UCSD-AML1 (cell line): Measurements from ENCODE around the gene GPC5.
"Not testable (repeated sequence)": the region's sequence is repeated elsewhere in the genome, so short reads cannot be mapped to it uniquely, and the experiment has no call there.

Experiments
- DNase-seq: peaks from one replicate; lab custom pipeline; 2025; ENCODE audit not compliant: unreplicated experiment; lab: John Stamatoyannopoulos, UW

GPC5 gene

DNA sequence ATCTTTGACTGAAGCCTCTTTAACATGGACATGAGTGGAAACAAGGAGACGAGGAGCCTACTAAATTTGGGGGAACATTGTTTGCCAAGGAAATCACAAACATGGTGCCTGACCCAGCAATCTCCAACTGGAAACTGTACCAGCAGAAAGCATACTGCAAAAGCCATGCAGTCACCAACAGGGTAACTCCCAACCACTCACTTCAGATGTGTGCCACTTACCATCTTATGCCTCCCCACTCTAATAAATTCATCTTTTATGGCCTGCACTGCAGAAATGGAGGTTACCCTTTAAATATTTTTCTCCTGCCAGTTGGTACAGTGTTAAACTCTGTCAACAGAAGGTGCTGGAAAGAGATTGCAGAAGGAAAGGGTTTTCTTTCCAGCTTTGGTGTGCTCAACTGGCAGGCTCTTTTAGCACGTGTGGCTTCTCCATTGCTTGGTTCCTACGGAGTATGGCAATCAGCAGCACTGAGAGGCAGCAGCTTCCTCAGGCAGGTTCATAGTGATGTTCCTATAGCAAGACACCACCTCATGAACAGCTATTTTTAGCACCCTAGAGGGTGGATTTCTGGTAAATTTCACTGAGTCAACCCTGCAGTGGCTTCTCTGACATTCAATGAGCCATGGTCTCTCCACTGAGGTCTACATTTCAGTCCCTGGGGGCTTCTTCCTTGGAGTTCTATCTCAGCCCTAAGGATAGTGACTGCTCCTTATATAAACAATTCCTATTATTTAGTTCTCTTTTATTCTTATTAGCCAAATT, 29.6 kb upstream of the GPC5 start:
- DNase-seq, result peak; percentile 10

DNA sequence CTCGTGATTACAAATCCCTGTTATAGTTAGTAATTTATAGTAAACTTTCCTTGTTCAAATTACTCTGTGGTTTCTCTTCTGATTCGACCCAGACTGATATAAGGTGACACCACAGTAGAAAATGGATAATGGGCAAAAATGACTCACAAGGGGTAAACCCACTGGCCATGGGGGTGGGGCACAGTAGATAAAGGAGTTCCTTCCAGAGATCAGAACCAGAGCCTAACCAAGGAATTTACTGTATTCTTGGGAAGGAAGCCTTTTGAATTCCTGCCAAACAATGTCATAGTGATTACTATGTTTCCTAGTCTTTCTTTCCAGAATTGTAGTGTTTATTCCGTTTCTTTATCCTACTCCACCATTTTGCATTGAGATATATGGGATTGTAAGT, 29.0 kb upstream of the GPC5 start:
- DNase-seq, result no peak

DNA sequence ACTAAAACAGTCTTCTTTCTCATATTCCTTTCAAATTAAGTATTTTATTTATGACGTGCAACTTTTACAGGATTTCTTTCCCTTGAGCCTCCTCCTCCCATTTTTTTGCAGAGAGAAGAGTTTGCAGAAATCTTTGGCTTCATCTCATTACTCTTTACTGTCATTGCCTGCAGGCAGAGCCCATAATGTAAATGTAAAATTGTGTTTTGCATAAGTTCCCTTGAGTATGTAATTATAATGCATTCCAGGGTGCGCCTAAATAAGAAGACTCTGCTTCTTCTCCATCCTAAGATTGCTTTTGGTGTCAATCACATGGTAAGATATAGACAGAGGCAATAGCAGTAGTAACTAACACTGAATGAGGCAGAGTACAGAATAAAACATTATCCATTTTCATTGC, 27.9 kb upstream of the GPC5 start:
- DNase-seq, result no peak

DNA sequence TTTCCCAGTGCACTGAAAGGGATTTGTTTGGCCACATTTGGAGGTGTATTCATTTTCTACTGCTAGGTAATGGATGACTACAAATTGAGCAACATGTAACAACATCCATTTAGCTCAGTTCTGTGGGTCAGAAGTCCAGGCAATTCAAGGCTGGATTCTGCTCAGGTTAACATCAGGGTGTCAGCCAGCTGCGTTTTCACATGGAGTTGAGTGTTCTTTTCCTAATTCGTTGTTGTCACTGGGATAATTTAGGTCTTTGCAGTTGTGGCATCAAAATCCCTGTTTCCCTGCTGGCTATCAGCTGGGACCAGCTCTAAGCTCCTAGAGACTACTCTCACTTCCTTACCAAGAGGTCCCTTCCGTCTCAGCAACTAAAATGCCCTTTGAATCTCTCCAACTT, 25.5 kb upstream of the GPC5 start:
- no peak for DNase-seq

DNA sequence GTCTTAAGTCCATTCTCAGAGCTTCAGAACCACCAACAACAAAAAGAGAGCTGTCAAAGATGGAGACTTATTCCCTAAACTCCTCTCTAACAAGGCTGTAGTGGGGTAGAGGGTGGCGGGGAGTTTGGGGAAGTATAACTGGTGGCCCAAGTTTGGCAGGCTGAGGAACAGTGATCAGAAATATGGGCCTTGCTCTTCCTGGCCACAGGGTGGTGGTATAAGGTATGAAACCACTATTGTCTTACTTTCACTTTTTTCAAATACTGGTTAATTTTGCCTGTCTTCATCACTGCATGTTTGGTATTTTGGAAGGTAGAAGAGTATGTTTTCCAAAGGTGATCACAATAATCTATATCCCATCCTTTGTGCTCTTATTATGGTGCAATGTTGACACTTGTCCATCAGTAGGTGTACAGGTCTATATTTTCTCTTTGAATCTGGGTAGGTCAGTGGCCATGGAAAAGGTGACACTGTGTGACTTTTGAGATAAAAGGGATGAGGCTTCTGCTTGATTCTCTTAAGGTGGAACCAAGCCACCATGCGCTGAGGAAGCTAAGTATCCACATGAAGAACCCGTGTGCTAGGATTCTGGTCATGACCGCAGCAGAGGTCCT, 23.2 kb upstream of the GPC5 start:
- DNase-seq, result peak; percentile 20

DNA sequence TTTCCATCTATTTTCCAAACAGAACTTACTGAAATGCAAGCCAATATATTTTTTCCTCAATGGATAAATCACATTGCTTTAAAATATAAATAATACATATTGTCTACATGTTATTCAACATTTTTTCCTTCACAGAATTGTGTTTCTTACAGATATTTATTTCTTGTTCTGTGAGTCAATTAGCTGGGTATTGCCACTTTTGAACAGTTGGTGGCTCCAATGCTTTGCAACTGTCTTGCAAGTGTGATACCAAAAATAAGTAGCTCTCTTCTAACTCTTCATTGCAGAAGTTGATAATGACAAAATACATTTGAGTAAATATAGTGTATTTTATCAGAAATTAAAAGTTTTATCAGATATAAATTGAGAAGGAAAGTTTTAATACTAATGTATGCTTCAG, 17.1 kb upstream of the GPC5 start:
- DNase-seq, result no peak

DNA sequence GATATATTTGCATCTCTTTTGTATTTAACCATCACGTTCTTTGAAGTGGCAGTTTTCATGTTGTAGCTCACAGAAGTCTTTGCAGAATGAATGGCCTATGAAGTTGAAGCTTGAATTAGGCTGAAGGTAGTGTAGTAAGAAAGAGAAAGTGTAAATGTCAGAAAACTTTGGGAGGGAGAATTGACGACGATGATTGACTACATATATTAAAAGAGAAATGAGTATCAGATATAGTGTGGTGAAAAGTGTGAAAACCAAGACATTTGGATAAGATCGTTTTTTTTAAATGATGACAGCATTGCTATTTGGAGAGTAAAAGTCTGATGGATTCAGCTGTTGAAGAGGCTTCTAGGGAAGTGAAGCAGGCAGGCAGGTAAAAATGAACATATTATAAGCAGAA, 14.6 kb upstream of the GPC5 start:
- no peak for DNase-seq

DNA sequence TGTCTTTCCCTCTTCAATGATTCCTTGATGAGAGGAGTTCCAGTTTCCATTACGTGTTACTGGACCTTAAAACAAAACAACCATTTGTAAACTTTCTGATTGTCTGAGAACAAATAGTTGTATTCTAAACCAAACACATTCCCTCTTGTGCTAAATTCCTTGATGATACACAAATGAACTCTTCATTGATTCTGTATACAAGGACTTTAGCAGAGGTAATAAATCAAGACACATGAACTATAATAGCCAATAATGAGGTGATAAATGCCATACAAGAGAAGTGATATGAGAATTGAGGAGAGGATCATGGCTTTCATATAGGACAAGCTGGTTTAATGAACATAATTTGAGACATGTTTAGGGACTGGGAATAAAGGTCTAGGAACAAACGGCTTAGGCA, 13.5 kb upstream of the GPC5 start:
- DNase-seq, result no peak

DNA sequence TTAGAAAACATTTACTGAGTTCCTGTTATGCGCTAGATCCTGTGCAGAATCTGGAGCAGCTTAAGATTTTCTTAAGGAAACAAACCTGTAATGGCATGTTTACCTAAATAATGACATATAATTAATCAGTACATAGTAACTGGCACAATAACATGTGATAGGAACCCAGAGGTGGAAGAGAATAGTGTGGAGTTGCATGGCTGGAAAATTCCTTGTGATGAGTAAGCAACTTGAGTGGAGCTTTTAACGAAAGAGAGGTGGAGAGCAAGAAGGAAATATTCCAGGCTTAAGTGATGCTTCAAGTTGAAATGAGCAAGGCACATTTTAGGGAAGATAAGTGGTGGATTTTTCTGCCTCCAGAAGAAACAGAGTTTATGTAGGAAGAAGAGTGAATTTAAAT, 9.2 kb upstream of the GPC5 start:
- DNase-seq, result no peak

DNA sequence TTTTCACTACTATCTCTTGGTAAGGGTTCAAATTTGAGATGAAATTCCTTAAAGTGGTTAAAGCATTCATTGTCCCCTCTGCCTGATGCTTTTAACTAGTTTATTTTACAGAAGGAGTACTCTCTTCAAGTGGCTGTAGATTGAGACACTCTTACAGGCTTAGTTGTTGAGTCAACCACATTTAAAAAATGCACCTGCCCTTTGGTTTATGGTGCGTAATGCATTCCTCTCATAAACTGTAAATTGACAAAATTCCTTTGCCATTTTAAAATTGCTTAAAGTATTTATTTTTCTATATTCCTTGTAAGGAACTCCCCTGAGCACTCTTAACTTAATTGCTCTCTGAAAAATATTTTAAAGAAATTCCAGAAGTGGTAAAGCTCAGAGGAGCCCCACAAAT, 826 bp upstream of the GPC5 start:
- DNase-seq, result no peak

DNA sequence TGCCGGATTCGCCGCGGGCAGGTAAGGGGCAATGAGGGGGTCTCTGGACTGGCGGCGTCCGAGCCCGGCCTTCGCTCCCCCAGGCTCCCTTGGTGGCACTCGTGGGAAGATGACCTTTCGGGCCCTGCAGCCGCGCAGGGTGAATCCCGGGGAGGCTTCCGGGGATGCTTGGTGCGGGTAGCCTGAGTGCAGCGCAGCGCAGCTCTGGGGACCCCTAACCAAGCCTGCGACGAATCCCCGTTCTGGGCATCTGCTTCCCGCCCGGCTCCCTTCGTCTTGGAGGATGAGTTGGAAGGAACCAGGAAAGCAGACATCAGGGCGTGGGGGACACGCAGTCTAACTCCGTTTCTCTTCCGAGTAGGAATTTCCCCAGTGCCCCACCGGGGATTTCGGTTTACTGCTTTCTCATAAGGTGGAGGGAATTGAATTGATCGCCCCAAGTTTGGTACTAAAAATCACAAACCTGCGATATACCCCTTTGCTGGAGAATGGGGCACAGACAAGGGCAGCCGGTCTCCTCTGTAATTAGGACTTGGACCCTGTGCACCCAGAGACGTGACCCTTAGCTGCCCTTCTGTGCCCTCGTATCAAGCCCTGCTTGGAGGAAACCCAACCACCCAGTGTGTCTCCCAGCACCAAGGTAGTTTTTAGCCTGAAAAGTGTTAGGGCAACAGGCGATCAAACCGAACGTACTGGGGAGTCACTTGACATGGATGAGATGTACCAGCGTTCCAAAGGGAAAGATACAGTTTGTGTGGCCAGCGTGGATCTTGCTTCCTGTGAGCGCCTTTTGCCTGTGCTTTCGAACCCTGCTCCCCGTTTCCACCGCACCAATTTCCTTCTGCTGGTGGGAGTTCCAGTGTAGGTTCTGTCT, 1.0 kb downstream of the GPC5 start:
- DNase-seq, result no peak

DNA sequence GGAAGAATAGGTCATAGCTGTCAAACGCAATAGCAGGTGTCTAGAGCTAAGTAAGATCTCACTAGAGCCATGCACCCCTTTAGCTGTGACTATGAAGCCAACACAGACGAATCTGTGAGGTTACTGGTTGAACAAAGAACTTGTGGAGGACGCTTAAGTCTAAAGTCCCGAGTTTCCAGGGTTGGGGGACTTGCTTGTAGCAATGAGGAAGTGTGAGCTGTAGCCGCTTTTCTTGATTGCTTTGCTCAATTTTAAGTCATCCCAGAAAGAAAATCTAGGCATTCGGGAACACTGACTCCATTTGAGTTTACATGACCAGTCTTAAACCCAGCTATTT, 1.6 kb downstream of the GPC5 start:
- DNase-seq, result no peak

DNA sequence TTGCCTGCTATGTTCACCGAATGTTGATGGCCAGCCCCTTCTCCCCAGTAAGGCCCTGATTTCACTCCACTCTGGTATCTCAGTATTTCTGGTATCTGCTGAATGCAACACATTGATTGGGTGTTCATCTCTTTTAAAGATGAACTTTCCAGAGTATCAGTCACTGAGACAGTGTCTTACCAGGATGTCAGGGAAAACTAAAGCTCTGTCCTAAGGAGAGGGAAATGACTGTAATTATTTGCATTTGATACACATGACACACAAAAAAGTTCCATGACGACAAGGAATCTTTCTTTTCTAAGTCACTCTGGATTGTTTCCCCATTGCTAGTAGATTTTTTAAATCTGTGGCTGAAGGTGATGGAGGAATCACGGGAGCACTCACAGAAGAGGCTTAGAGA, 2.2 kb downstream of the GPC5 start:
- DNase-seq, result no peak

DNA sequence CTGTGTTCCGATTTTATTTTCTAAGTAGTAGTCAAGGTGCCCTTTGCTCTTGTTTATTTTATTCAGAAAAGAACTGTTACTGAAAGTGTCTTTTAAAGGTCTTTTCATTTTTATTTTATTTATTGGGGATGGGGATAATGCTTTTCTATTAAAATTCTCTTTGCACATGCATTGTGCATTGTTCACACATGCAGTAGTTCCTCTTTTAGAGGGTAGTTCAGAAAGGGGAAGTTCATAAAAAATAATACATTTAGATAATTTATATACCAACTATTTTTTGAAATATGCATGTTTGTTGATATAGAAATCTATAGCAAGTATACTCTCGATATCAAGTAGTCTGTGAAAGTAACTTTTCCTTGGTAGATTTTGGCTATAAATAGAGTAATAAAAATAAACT, 3.5 kb downstream of the GPC5 start:
- no peak for DNase-seq

DNA sequence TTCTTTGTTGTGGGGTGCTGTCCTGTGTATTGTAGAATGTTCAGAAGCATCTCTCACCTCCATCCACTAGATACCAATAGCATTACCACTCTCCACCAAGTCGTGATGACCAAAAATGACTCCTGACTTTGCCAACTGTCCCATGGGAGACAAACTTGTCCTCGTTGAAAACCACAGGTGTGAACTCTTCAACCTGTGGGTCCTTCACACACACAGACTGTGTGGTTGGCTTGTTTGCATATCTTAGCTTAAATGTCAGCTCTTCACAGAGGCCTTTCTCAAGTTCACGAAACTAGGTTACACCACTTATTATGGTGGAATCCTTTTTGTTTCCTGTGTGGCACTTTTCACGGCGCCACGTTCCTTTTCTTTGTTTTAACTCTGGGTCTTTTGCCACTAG, 6.8 kb downstream of the GPC5 start:
- no peak for DNase-seq

DNA sequence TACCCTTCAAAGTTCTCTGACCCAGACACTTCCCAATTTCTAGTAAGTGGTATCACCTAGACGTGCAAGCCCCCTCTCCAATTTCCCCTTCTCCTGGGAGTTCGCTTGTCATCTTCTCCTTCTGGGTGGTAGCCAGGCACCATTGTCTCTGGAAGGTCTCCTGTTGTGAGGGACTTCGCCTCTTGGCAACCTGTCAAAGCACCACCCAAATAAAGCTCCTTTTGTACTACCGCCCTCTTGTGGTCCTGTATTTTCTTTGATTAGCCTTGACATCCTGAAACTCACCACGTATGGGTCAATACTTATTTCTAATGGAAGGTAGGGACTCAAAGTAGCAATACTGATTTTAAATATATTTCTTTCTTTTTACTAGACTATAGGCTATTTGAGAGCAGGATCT, 8.2 kb downstream of the GPC5 start:
- peak; percentile 18 for DNase-seq

DNA sequence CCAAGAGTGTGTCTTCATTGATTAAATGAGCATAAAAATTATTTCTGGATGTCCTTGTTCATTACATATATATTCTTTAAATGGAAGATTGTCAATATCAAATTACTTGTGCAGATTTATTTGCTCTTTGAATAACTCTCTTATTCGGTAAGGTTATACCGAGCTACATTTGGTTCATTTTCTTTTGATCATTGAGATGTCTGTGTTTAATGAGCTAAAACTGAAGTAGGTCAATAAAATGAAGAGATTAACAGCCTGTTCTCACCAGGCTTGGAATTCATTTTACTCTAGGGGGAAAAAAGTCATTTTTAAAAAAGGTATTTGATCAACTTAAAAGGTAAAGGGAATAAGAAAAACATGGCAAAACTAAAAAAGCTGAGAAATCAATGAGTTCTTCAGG, 10.6 kb downstream of the GPC5 start:
- no peak for DNase-seq

DNA sequence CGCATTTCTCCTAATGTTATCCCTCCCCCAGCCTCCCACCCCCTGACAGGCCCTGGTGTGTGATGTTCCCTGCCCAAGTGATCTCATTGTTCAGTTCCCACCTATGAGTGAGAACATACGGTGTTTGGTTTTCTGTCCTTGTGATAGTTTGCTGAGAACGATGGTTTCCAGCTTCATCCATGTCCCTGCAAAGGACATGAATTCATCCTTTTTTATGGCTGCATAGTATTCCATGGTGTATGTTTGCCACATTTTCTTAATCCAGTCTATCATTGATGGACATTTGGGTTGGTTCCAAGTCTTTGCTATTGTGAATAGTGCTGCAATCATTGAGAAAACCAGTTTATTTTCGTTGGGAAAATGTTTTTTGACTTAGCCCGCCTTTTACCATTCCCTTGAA, 18.2 kb downstream of the GPC5 start:
- not testable (repeated sequence) for DNase-seq

DNA sequence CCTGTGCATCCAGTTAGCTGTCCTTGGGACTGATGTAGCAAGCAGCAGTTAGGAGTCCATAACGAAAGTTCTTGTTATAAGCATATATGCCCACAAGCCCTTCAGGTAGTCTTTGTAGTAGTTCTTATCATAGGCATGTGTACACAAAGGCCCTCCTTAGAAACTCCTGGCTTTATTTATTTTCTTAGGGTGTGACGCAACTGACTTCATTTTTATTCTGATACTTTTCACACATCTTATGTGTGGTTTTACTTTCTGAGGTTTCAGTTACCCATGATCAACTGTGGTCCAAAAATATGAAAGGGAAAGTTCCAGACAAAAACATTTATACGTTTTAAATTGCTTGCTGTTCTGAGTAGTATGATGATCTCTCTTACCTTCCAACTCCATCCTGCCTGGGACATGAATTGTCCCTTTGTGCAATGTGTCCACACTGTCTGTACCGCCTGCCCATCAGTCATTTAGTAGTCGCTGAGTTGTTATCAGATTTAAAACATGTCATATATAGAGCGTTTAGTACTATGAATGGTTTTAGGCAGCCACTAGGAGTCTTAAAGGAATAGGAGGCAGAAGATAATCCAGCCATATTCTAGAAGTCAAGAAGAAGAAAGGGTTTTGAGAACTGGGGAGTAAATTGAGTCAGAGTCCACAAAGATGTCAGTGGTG, 19.4 kb downstream of the GPC5 start:
- no peak for DNase-seq

DNA sequence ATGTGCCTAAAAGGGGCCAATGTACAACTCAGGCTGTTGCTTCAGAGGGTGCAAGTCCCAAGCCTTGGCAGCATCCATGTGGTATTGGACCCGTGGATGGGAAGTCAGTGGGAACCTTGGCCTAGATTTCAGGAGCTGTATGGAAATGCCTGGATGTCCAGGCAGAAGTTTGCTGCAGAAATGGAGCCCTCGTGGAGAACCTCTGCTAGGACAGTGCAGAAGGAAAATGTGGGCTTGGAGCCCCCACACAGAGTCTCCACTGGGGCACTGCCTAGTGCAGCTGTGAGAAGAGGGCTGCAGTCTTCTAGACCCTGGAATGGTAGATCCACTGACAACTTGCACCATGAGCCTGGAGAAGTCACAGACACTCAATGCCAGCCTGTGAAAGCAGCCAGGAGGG, 28.5 kb downstream of the GPC5 start:
- DNase-seq, result no peak

DNA sequence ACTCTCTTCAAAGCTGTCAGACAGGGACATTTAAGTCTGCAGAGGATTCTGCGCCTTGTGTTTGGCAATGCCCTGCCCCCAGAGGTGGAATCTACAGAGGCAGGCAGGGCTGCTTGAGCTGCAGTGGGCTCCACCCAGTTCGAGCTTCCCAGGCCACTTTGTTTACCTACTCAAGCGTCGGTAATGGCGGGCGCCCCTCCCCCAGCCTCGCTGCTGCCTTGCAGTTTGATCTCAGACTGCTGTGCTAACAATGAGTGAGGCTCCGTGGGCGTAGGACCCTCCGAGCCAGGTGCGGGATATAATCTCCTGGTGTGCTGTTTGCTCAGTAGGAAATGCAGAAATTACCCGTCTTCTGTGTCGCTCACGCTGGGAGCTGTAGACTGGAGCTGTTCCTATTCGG, 40.3 kb downstream of the GPC5 start:
- not testable (repeated sequence) for DNase-seq

DNA sequence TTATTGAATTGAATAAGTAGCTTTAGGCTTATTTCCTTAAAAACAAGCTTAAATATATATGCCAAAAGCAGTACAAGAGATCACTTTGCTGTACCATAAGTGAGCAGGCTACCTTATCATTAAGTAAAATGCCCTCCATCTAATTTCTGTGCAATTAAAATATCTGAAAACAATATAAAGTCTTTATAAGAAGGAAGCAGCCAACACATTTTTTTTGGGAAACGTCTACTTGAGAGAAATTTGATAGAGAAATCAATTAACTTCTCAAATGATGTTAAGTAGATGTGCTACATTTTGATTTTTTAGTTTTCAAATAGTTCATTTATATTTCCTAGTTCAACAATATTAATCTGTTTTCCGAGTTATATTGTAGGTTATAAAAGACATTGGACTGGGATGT, 52.5 kb downstream of the GPC5 start:
- DNase-seq, result no peak
